NCI-H510A (cell line): ENCODE results near the gene MMAB.
"Not testable (repeated sequence)": the region's sequence is repeated elsewhere in the genome, so short reads cannot be mapped to it uniquely, and the experiment has no call there.

Experiments used
- DNase-seq: peaks from one replicate; lab custom pipeline; 2025; lab: John Stamatoyannopoulos, UW

The MMAB gene

GRCh38 chr12:109602132-109602531 lies 28.8 kb upstream of the MMAB start:
- DNase-seq, result not testable (repeated sequence)

- no peak for DNase-seq
Observed at GRCh38 chr12:109601557-109601956, 28.3 kb upstream of the MMAB start.

GRCh38 chr12:109600995-109601394 lies 27.7 kb upstream of the MMAB start:
- DNase-seq, result no peak

GRCh38 chr12:109600481-109600880 lies 27.2 kb upstream of the MMAB start:
- no peak for DNase-seq

- DNase-seq, result no peak
Observed at GRCh38 chr12:109599087-109599486, 25.8 kb upstream of the MMAB start.

DNA sequence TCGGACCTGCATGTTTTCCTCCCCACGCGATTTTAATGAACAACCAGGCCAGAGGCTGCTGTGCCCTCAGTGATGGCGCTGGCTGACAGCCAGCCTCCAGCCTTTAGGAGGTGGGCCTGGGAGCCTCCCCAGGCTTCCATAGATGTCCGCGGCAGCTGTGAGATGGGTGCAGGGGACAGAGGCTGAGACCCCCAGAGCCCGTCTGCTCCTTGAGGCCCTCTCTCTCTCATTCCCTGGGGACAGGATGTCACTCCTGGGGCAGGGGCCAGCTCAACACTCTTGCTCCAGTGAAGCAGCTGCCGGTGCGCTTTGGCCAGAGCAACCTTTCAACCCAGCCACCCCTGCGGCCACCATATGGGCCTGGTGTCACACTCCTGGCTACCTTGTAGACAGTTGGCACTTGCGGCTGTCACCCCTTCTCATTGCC lies 25.1 kb upstream of the MMAB start:
- DNase-seq, result no peak

GRCh38 chr12:109597795-109598427 lies 24.6 kb upstream of the MMAB start:
- DNase-seq, result peak; percentile 54

DNA sequence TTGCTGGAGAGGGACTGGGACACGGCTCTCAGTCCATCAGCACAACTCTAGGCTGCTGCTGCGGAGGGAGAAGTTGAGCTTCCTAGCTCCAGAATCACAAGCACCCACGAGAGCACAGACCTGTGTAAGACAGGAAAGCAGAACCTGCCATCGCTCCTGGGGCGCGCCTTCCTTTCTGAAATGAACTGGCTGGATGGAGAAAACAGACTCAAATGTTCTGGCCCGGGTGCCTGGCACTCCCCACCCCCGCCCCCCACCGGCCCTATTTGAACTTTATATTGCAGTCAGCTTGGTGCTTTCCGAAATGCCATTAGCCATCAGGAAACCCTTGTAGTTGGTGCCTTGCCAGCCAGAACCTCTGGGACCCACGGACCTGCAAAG lies 24.1 kb upstream of the MMAB start:
- DNase-seq, result no peak

GRCh38 chr12:109596418-109597244 lies 23.3 kb upstream of the MMAB start:
- DNase-seq, result peak; percentile 62

GRCh38 chr12:109595321-109595902 lies 22.1 kb upstream of the MMAB start:
- no peak for DNase-seq

- no peak for DNase-seq
Observed at GRCh38 chr12:109594556-109595317, 21.4 kb upstream of the MMAB start.

DNA sequence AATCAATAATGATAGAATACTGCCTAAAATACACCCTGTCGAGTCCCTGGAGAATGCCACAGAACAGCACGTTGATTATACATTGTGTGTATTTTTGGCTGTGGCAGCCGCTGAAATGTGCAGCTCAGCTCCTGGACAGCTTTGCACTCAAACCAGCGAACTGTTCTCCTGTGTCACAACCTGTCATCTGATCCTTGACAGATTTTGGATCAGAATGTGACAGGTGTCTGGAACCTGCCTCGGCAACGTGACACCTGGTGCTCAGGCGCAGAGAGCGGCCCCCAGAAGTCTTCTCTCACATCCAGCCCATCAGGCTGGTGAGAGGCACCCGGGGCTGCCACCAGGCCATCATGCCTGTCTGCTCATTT lies 19.6 kb upstream of the MMAB start:
- DNase-seq, result no peak

DNA sequence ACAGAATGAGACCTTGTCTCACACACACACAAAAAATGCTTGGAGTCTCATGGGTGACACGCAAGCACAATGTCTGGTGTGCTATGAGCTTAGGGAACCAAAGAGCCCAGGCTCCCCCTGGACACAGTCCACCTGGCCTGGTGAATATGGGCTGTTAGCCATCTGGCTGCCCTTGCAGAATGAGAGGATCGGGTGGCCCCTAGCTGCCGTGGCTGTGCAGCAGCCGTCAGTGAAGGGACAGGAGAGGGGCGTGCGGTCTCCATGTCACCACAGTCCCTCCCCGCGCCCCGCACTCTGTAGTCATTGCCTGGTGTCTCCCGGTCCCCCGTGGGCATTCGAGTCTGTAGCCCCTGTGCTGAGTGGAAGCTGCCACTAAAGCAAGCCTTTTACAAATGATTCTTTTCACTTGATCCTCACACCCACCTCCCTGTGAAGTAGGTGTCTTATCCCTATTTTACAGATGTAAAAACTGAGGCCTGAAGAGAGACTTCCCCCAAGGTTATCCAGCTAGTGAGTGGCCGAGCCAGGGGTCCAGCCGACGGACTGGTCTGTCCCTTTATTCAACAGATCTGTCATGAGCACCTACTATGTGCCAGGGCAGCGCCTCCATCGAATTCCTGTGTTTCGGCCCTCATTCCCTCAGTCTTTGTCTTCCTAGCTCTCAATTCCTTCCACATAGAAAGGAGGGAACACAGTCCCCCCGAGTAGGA lies 19.0 kb upstream of the MMAB start:
- DNase-seq, result no peak

- no peak for DNase-seq
Observed at GRCh38 chr12:109591041-109591440, 17.7 kb upstream of the MMAB start.

- DNase-seq, result no peak
Observed at GRCh38 chr12:109590566-109590965, 17.3 kb upstream of the MMAB start.

DNA sequence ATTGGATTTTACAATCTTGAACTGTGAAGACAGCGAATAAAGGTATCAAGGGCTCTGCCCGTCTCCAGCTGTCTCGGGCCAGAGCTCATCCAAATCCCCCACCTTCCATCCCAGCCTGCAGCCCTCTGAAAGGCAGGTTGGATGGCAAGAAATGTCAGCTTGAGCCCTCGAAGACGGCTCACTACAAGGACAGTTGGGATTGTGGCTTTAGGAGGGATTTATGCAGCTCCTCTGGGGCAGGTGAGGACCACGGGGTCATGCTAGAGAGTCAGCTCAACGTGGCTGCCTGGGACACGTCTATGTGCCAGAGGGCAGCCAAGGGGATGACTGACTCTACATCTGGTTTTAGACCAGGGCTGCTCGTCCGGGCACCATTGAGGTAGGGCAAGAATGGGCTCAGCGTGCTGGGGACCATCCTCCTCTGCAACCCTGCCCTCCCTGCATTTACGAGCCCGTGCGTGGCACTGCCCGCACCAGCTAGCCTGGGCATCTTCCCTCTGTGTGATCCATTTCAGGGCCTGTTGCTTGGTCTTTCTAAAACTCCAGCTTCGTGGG lies 16.5 kb upstream of the MMAB start:
- no peak for DNase-seq

DNA sequence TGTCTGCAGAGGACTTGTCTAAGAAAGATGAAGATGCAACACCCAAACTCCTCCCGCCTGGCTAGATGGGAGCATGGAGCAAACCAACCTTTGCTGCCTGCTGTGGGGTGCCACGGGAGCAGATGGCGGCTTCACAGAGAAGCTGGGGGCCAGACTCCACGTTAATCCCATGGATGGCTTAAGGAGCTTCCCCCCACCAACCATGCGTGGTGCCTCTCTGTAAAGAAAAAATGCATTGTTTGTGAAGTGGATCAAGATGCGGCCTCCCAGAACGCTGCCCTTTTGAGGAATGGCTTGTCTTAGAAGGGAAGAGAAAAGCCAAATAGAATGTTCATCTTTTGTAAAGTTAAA lies 15.9 kb upstream of the MMAB start:
- DNase-seq, result no peak

DNA sequence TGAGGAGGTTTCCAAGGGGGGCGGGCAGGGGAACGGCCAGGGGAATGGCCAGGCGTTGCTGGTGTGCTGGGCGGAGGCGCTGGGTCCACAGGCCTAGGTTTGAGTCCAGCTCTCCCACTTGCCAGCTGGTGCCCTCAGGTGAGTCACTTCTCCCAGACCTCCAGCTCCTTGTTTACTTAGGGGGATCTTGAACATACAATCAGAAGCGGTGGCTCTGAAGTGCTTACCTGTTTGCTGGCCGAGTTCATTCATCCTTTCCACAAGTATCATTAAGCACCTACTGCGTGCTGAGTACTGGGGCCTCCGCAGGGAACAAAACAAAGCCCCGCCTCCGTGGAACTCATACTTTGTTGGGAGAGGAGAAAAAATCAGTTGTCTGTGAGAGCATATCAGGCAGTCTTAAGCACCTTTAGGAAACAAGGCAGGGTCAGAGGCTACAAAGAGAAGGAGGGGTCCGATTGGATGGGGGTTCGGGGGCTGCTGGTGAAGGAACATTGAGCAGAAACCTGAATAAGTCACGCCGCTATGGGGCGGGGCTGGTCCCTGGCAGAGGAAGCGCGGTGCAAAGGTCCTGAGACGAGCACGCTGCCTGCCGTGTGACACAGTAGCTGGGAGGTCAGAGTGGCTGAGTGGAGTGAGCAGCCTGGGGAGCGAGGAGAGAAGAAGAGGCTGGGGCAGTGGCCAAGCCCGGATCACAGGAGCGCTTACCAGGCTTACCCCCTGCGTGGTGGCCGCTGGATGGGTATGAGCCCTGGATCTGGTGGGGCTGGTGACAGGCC lies 15.3 kb upstream of the MMAB start:
- no peak for DNase-seq

DNA sequence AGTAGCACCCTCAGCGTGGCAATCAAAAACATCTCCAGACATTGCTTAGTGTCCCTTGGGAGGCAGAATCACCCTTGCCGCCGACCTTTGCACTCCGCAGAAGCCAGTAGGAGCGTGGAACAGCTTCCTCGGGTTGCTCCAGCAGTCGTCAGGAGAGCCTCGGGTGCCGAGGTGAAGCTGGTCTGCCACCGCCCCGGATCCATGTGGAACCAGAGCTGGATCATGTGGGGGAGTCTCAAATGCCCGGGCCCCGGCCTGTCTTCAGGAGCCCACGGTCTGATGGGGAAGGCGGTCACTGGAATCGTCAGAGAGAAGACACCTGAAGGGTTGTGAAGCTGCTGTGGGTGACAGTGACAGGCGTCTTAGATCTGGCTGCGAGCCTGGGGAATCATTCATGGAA lies 14.6 kb upstream of the MMAB start:
- no peak for DNase-seq

GRCh38 chr12:109586385-109587296 lies 13.3 kb upstream of the MMAB start:
- peak; percentile 72 for DNase-seq
